GM12872 (cell line): ENCODE measurements around the gene IRGQ.

Experiments used
- CTCF ChIP-seq: IDR thresholded peaks from 3 replicates; pipeline ENCODE4 v1.5.1; 2011; ENCODE audit warnings: low read depth, mild to moderate bottlenecking, low read length, moderate library complexity; ENCODE audit not compliant: insufficient read depth

IRGQ gene

DNA sequence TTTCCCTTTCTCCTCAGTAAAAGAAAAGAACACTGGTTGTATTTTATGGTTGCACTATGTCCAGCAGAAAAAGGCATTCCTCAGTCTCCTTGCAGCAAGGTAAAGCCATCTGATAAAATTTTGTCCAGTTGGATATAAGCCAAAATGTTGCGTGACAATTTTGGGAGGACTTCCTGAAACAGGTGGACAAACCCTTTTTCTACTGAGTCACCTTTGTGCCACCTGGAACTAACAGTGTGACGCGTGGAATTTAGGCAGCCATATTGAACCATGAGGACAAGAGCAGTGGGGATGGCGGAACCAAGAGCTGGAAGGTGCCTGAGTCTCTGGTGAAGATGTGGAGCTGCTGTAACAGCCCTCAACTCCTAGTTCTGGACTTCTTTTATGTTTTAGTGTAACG is 35.6 kb upstream of the IRGQ start:
- no peak for TF ChIP-seq CTCF

DNA sequence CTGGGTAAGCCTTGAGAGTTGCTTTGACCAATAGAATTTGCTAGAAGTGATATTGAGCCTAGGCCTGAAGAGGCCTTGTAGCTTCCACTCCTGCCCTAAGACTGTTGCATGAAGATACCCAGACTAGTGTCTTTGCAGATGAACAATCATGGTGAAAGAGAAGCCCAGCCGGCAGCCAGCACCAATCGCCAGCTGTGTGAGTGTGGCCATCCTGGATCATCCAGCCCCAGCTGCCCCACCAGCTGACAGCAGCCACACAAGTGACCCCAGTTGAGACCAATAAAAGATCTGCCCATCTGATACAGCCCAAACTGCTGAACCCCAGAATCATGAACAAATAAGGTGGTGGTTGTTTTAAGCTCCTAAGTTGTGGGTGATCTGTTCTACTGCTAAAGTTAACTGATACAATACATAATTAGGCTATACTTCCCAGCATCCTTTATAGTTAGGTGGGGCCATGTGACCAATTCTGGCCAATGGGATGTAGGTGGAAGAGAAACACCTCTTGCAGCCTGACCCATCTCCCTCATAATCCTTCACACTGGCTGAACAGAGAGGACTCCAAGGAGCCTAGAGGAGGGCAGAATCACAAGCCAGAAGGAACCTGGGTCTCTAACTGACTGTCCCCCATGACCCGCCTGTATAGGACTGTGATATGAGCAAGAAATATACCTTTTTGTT is 32.9 kb upstream of the IRGQ start:
- TF ChIP-seq CTCF, result no peak

DNA sequence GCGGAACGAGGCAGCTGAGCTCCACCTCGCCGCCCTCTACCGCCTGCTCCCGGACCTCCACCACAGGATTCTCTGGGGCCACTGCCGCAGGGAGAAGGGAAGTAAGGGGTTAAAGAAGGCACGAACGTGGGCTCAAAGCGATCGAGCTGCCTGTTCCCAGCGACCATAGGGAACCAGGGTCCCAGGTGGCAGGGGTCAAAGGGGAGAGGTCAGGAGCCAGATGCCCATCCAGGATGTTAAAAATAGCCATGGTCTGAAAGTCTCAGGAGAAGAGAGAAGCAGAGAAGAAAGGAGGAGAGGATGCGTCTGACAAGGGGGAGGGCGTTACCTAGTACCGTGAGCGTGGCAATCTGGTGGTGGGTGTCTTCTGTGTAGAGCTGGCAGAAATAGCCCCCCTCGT is 30.9 kb upstream of the IRGQ start:
- no peak for TF ChIP-seq CTCF

DNA sequence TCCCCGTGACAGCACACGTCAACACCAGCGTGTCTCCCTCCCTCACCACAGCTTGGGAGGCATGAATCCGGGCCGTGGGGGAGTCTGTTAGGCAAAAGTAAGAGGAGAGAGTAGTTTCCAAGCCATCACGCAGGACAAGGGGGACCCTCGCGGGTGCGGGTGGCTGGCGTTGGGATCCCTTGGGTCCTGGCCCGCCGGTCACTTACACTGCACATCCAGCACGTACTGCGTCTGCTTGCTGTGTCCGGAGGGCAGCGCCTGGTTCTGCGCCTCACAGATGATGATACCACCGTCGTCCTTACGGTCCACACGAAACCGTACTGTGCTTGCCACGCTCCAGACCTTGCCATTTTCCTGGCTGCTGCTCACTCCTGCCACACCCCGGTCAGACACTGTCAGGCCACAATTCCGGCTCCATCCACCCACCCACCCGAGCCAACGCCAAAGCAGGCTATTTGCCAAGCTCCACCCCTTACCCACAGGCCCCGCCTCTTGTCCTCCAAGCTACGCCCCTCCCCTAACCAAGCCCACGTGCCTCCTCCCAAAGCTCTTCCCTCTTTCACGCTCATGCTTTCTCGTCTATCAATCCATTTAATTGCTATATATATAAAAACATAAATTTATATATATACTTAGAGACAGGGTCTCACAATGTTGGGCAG is 30.1 kb upstream of the IRGQ start:
- TF ChIP-seq CTCF, result no peak

DNA sequence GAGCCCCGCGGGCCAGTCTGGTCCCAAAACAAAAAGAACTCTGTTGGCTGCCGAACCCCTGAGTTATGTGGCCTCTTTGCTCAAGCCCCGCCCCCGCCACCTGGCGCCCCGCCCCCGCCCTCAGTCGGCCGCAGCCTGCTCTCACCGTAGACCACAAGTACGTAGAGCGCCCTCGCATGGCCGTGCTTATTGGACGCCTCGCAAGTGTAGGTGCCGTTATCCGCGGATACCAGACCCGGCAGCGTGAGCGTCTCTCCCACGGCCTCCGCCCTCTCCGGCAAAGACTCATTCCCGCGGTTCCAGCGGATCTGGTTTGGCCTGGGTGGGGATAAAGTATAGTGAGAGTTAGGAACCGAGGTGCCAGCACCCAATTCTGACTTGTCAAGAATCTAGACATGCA is 29.0 kb upstream of the IRGQ start:
- TF ChIP-seq CTCF, result peak; percentile 56

DNA sequence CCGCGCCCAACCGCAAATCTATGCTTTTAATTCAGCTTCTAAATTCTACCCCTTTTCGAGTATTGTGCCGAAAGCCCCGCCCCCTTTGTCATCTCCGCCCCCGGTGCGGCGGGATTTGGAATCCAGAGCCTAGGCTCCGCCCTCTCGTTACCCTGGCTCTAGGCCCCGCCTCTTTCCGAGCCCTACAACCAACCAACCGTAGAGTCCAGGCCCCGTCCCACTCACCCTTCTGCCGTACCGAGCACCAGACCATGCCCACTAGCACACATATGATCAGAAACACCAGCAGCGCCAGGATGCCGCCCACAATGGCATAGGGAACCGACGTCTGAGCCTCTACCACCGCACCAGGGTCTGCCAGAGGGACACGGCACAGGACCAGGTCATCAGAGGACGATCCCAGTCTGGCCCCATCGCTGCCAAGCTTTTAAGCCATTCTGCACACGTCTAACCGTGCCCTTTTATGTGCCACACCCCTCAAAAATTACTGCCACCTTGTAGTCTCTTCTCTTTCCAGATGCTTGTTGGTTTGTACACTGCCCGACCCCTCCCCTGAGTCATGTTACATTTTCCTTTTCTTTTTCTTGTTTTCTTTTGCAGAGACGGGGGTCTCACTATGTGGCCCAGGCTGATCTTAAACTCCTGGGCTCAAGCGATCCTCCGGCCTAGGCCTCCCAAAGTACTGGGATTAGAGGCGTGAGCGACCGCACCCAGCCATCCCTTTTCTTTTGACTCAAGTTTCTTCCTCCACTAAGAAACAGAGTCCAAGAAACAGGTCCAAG is 28.1 kb upstream of the IRGQ start:
- no peak for TF ChIP-seq CTCF

DNA sequence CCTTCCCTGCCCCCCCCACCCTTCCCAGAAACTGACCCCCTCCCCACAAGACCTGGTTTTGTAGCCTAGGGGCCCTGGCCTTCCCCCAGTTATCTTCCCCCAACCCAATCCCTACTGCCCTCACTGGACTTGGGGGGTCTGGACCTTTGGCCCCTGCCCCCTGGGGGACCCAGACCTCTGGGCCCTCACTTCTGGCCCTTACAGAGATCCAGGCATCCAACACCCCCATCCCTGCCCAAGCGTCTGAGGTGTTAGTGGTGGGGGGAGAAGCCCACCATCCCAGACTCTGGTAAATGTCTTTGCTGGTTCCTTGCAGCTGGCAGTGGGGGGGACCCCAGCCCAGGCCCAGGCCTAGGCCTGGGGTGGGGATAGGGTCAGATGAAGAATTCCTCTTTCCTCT is 27.0 kb upstream of the IRGQ start:
- no peak for TF ChIP-seq CTCF
